Activated T-helper 17 cell treated with anti-CD3 and anti-CD28 coated beads, Interleukin-2, amount 50 U/mL, for 72 hours (primary cell): ENCODE data around the gene CTXN3. TPM values are rescaled to one million over a fixed set of nuclear protein-coding genes. Genes with fewer than 3 reads are reported as not detected.
"Not testable (repeated sequence)": the region's sequence is repeated elsewhere in the genome, so short reads cannot be mapped to it uniquely, and the experiment has no call there.

Source experiments
- ATAC-seq: fragments of 150-1000 bp; cut with Tn5 transposase; replicated peaks from 2 replicates; pipeline ENCODE4 v1.10.0; 2021; ENCODE audit warnings: mild to moderate bottlenecking, moderate library complexity
- H3K27ac Mint-ChIP-seq: one replicate; pipeline ENCODE4 v1.8.0; 2022; ENCODE audit warnings: mixed read lengths
- H3K27me3 Mint-ChIP-seq: one replicate; pipeline ENCODE4 v1.8.0; 2022; ENCODE audit warnings: mixed read lengths
- H3K36me3 Mint-ChIP-seq: one replicate; pipeline ENCODE4 v1.8.0; 2022; ENCODE audit warnings: low read depth, mild to moderate bottlenecking, mixed read lengths
- H3K4me1 Mint-ChIP-seq: one replicate; pipeline ENCODE4 v1.8.0; 2022; ENCODE audit warnings: mixed read lengths
- H3K4me3 Mint-ChIP-seq: one replicate; pipeline ENCODE4 v1.8.0; 2022; ENCODE audit warnings: mild to moderate bottlenecking, mixed read lengths
- H3K9me3 Mint-ChIP-seq: one replicate; pipeline ENCODE4 v1.8.0; 2022; ENCODE audit warnings: mixed read lengths
- total RNA-seq, 2 donors: library from RNA; stranded (reverse); gene quantifications; one replicate each; pipeline ENCODE4 v1.2.3, GENCODE V29; 2022

CTXN3 gene
- total RNA-seq, 2 donors from 2014 or later, result not detected

DNA sequence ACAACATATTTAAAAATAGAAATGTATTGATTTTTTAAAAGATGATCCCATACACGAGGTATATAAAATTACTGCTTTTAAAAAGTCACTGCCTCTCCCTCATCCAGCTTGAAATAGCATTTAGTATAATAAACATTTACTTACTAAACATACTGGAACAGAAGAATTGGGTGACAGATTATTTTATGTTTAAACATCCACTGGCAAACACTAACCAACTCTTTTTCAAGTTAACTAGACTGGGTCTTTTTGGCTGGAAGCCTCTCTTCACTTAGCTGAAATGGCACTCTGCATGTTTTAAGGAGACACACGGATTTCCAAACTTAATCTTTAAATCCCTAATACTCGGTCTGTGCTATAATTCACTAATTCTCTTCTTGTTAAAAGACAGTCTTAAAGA lies 19.0 kb downstream of the CTXN3 start:
- no peak for ATAC-seq
- H3K36me3 Mint-ChIP-seq, result no peaks in the 10 kb centered on the region
- H3K27ac Mint-ChIP-seq, result no peak overlapping the region
- H3K27me3 Mint-ChIP-seq, result no peaks in the 10 kb centered on the region
- no peaks in the 10 kb centered on the region for H3K9me3 Mint-ChIP-seq
- no peaks in the 10 kb centered on the region for H3K4me1 Mint-ChIP-seq
- H3K4me3 Mint-ChIP-seq, result no peak overlapping the region

DNA sequence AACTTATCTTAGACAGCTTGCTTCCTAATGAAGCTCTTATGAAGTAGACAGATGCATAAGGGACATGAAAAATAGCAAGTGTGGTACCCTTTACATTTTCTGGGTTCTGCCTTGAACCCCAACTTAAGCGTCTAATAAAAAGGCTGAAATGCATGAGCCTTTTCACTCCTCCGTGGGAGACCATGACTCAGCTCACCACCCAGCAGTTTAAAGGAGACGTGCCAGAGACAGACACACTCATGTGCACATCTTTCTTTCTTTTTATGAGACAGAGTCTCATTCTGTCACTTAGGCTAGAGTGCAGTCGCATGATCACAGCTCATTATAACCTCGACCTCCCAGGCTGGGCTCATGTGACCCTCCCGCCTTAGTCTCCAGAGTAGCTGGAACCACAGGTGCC lies 22.3 kb downstream of the CTXN3 start:
- Mint-ChIP-seq H3K36me3 (no peaks in the 10 kb centered on the region), H3K4me3 (no peak overlapping the region), H3K27ac (no peak overlapping the region), H3K4me1 (no peaks in the 10 kb centered on the region), H3K27me3 (no peaks in the 10 kb centered on the region), H3K9me3 (no peaks in the 10 kb centered on the region)
- ATAC-seq, result no peak

DNA sequence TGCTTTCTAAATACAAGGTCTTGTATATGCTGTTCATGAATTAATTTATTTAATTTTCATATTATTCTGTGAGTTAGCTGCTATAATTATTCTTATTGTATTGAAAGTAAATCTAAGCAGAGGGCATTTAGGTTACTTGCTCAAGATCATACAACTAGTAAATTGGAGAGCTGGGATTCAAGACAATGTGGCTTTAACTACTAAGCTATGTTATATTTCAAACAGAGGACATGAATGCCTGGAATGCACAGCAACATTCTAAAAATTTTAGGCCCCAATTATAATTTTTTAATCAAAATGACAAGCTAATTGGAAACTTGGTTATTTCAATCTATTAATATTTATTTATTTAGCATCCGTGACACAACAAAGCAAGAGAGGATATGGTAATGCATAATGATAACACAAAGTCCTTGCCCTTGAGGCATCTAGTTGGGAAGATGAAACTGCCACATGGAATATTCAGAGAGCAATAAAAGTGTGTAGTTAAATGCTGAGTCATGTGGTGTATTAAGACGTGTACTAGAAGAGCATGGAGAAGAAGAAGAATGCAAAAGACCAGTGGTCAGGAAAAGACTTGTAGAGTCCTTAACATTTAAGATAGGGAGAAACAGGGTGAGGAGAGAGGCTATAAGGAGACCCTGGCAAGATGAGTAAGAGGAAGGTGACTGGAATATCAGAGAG lies 24.4 kb downstream of the CTXN3 start:
- Mint-ChIP-seq H3K4me3 (no peak overlapping the region), H3K27me3 (peaks cover 3% of the 10 kb centered on the region), H3K4me1 (no peaks in the 10 kb centered on the region), H3K27ac (no peak overlapping the region), H3K9me3 (peaks cover 3% of the 10 kb centered on the region), H3K36me3 (no peaks in the 10 kb centered on the region)
- no peak for ATAC-seq

- not testable (repeated sequence) for H3K36me3 Mint-ChIP-seq, H3K4me3 Mint-ChIP-seq, H3K9me3 Mint-ChIP-seq, H3K4me1 Mint-ChIP-seq, ATAC-seq, H3K27ac Mint-ChIP-seq, H3K27me3 Mint-ChIP-seq
These were observed 28.1 kb downstream of the CTXN3 start for GRCh38 chr5:127676951-127677350.

DNA sequence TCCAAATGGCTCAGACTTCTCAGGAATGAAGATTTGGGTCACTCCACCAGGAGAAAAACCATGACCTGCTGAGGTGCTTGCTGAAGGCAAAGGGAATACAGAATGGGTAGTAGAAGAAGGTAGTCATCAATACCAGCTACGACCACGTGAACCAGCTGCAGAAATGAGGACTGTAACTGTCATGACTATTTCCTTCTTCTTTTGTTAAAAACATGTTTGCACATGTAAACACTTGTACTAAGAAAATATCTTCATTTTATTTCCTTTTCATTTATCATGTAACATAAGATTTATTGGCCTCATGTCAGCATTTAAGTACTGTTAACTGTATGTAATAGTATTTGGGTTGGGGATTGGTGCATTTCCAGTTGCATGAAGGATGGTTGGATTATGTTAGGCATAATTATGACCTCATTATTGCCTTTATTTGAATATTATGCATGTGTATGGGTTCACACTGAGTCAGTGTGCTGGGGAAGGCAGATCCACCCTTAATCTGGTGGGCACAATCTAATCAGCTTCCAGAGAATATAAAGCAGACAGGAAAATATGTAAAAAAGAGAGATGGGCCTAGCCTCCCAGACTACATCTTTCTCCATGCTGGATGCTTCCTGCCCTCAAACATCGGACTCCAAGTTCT lies 30.9 kb downstream of the CTXN3 start:
- H3K27me3 Mint-ChIP-seq, H3K27ac Mint-ChIP-seq, H3K4me3 Mint-ChIP-seq, H3K36me3 Mint-ChIP-seq, H3K4me1 Mint-ChIP-seq, ATAC-seq, H3K9me3 Mint-ChIP-seq: not testable (repeated sequence)

DNA sequence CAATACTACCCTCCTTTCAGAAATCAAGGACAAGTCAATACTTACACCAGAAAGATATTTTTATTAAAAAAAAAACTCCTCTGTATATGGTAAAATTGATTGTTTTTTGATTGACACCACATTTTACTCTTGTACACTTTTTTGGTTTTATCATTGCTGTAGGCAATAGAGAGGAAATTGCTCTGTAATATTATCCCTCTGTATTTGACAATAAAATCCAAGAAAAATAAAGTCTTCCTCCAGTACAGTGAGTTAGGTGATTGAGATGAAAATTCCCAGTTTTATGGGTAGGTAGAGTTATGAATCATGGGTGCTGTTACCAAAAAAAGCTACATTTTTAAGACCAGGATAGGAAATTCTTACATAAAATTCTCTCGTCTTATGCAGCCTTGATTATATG lies 31.7 kb downstream of the CTXN3 start:
- H3K4me1 Mint-ChIP-seq, result no peaks in the 10 kb centered on the region
- H3K4me3 Mint-ChIP-seq, result no peak overlapping the region
- H3K27me3 Mint-ChIP-seq, result peaks cover 3% of the 10 kb centered on the region
- no peaks in the 10 kb centered on the region for H3K36me3 Mint-ChIP-seq
- peaks cover 3% of the 10 kb centered on the region for H3K9me3 Mint-ChIP-seq
- ATAC-seq, result no peak
- H3K27ac Mint-ChIP-seq, result no peak overlapping the region

- Mint-ChIP-seq H3K27ac (no peak overlapping the region), H3K9me3 (peaks cover 3% of the 10 kb centered on the region), H3K4me1 (no peaks in the 10 kb centered on the region), H3K27me3 (peaks cover 3% of the 10 kb centered on the region), H3K4me3 (no peak overlapping the region), H3K36me3 (no peaks in the 10 kb centered on the region)
- no peak for ATAC-seq
These were observed 34.1 kb downstream of the CTXN3 start for GRCh38 chr5:127683008-127683407.

- no peak for ATAC-seq
These were observed 36.0 kb downstream of the CTXN3 start for GRCh38 chr5:127684726-127685467.

DNA sequence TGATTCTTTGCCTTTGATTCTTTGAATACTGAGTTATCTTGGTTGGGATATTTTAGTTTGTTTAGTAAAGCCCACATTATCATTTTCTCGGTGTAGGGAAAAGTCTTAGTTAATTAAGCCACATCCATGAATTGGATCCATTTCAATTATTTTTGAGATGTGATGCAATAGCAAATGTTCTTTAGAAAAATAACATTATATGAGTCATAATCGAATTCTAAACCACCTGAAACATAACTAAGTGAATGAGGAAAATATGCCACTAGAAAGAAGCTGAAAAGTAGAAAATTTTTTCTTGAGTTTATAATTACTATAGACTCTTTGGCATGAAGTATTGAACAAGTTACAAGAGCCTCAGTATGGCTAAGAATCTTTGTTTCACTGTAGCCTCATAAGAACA lies 36.8 kb downstream of the CTXN3 start:
- Mint-ChIP-seq H3K9me3 (no peaks in the 10 kb centered on the region), H3K36me3 (no peaks in the 10 kb centered on the region), H3K27ac (no peak overlapping the region), H3K27me3 (peaks cover under 1% of the 10 kb centered on the region), H3K4me1 (no peaks in the 10 kb centered on the region), H3K4me3 (no peak overlapping the region)
- ATAC-seq, result no peak

More at GRCh38 chr5:127684726-127685467, 36.0 kb downstream of the CTXN3 start:
- Mint-ChIP-seq H3K4me3 (no peak overlapping the region), H3K27me3 (no peaks in the 10 kb centered on the region), H3K4me1 (no peaks in the 10 kb centered on the region), H3K27ac (no peak overlapping the region), H3K36me3 (no peaks in the 10 kb centered on the region), H3K9me3 (no peaks in the 10 kb centered on the region)

DNA sequence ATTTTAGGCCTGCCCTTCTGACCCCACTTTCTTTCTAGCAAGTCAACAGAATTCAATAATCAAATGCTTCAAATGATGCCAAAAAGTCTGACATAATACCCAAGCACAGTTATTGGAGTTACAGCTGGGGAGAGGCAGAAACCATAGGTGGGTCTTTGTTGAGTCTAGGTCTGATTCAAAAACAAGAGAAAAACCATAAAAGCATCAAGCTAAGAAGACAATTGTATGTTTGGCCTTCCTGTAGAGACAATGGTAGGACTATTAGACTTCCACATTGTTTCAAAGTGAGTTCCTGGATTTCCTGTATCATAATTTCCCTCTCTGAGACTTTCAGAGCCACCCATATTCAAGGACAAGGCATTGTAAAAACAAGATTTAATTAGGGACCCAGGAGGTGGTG lies 37.5 kb downstream of the CTXN3 start:
- Mint-ChIP-seq H3K27me3 (peaks cover 3% of the 10 kb centered on the region), H3K9me3 (no peaks in the 10 kb centered on the region), H3K4me1 (no peaks in the 10 kb centered on the region), H3K27ac (no peak overlapping the region), H3K36me3 (no peaks in the 10 kb centered on the region), H3K4me3 (no peak overlapping the region)
- ATAC-seq, result no peak

GRCh38 chr5:127694518-127695171 lies 45.8 kb downstream of the CTXN3 start:
- no peak overlapping the region for H3K27ac Mint-ChIP-seq
- H3K36me3 Mint-ChIP-seq, result no peaks in the 10 kb centered on the region
- no peak overlapping the region for H3K4me3 Mint-ChIP-seq
- H3K4me1 Mint-ChIP-seq, result no peaks in the 10 kb centered on the region
- no peak for ATAC-seq
- H3K9me3 Mint-ChIP-seq, result no peaks in the 10 kb centered on the region
- peaks cover 10% of the 10 kb centered on the region for H3K27me3 Mint-ChIP-seq

GRCh38 chr5:127695346-127695745 lies 46.5 kb downstream of the CTXN3 start:
- H3K4me1 Mint-ChIP-seq, result no peaks in the 10 kb centered on the region
- H3K4me3 Mint-ChIP-seq, result no peak overlapping the region
- ATAC-seq, result no peak
- no peaks in the 10 kb centered on the region for H3K36me3 Mint-ChIP-seq
- H3K9me3 Mint-ChIP-seq, result no peaks in the 10 kb centered on the region
- no peak overlapping the region for H3K27ac Mint-ChIP-seq
- peaks cover 10% of the 10 kb centered on the region for H3K27me3 Mint-ChIP-seq

GRCh38 chr5:127696683-127697082 lies 47.8 kb downstream of the CTXN3 start:
- H3K9me3 Mint-ChIP-seq, result no peaks in the 10 kb centered on the region
- H3K27ac Mint-ChIP-seq, result no peak overlapping the region
- H3K27me3 Mint-ChIP-seq, result peaks cover 10% of the 10 kb centered on the region
- H3K4me3 Mint-ChIP-seq, result no peak overlapping the region
- H3K4me1 Mint-ChIP-seq, result no peaks in the 10 kb centered on the region
- no peaks in the 10 kb centered on the region for H3K36me3 Mint-ChIP-seq
- no peak for ATAC-seq

GRCh38 chr5:127697894-127698600 lies 49.2 kb downstream of the CTXN3 start:
- Mint-ChIP-seq H3K27me3 (peaks cover 9% of the 10 kb centered on the region), H3K4me3 (no peak overlapping the region), H3K4me1 (no peaks in the 10 kb centered on the region), H3K27ac (no peak overlapping the region), H3K9me3 (no peaks in the 10 kb centered on the region), H3K36me3 (no peaks in the 10 kb centered on the region)
- no peak for ATAC-seq
